Measurements from ENCODE around the gene MFAP4. TPM values are rescaled to one million over a fixed set of nuclear protein-coding genes. Genes with fewer than 3 reads are reported as not detected.

MFAP4 gene
- total and polyA plus RNA-seq, 9 of the 15 experiments (the other 6 are each of a cell fraction or from before 2014, with no cell fraction given): 0.07 to 0.24 TPM; not detected in 7

- TF ChIP-seq CREB3 (tag; conservative IDR thresholded peaks at IDR 0.05; ENCODE audit: low read depth) (no peak), TGIF2 (CRISPR knock-in tag; IDR thresholded peaks at IDR 0.05) (no peak), RCOR1 (IDR thresholded peaks at IDR 0.05; ENCODE audit: borderline replicate concordance in 1 of 2, low read depth in 2 of 2, low read length in 2 of 2) (no peak), RERE (CRISPR knock-in tag; IDR thresholded peaks at IDR 0.05; ENCODE audit: borderline replicate concordance) (no peak), ZNF444 (CRISPR knock-in tag; IDR thresholded peaks at IDR 0.05) (no peak), ZNF561 (CRISPR knock-in tag; conservative IDR thresholded peaks at IDR 0.05) (no peak), SOX6 (IDR thresholded peaks at IDR 0.05) (no peak), MAX (CRISPR knock-in tag; IDR thresholded peaks at IDR 0.05) (peak; percentile 53; the same call in 1 of the 2 replicates), SMARCB1 (IDR thresholded peaks at IDR 0.05; ENCODE audit: insufficient read length, low read depth) (no peak), TCFL5 (CRISPR knock-in tag; conservative IDR thresholded peaks at IDR 0.05) (no peak), ZNF780A (CRISPR knock-in tag; IDR thresholded peaks at IDR 0.05) (no peak), ILK (tag; IDR thresholded peaks at IDR 0.05; ENCODE audit: borderline replicate concordance, low read depth) (no peak), STAT5B (CRISPR knock-in tag; IDR thresholded peaks at IDR 0.05) (no peak), ZNF165 (CRISPR knock-in tag; IDR thresholded peaks at IDR 0.05; ENCODE audit: borderline replicate concordance) (no peak), E4F1 (CRISPR knock-in tag; IDR thresholded peaks at IDR 0.05; ENCODE audit: borderline replicate concordance) (no peak), FOXJ2 (tag; IDR thresholded peaks at IDR 0.05) (no peak), STAT5A (IDR thresholded peaks at IDR 0.05; ENCODE audit: borderline replicate concordance, low read length) (no peak)
These were observed 9.2 kb downstream of the MFAP4 start (continued) for GRCh38 chr17:19377602-19378415.
